ENCODE data around the gene EIF4H. TPM values are rescaled to one million over a fixed set of nuclear protein-coding genes. Genes with fewer than 3 reads are reported as not detected.
"Not testable (repeated sequence)": the region's sequence is repeated elsewhere in the genome, so short reads cannot be mapped to it uniquely, and the experiment has no call there.

The EIF4H gene
- total RNA-seq, 1 donor from 2014 or later, result 236 TPM

GRCh38 chr7:74197449-74198124 lies 23.4 kb downstream of the EIF4H start:
- DNase-seq (ENCODE audit: low spot score), result peak; percentile 74

GRCh38 chr7:74199551-74200355 lies 25.6 kb downstream of the EIF4H start:
- DNase-seq (ENCODE audit: low spot score), result peak; percentile 37

- no peak for DNase-seq (ENCODE audit: low spot score)
Observed at GRCh38 chr7:74202841-74203556, 28.8 kb downstream of the EIF4H start.

- no peak for DNase-seq (ENCODE audit: low spot score)
Observed at GRCh38 chr7:74203956-74204618, 29.9 kb downstream of the EIF4H start.

- DNase-seq (ENCODE audit: low spot score), result not testable (repeated sequence)
Observed at GRCh38 chr7:74206052-74206451, 31.9 kb downstream of the EIF4H start.

- peak; percentile 95 for DNase-seq (ENCODE audit: low spot score)
Observed at GRCh38 chr7:74206589-74207120, 32.5 kb downstream of the EIF4H start.

- DNase-seq (ENCODE audit: low spot score), result no peak
Observed at GRCh38 chr7:74207586-74207985, 33.4 kb downstream of the EIF4H start.

- DNase-seq (ENCODE audit: low spot score), result not testable (repeated sequence)
Observed at GRCh38 chr7:74208241-74208640, 34.1 kb downstream of the EIF4H start.

GRCh38 chr7:74212661-74213060 lies 38.5 kb downstream of the EIF4H start:
- no peak for DNase-seq (ENCODE audit: low spot score)

- DNase-seq (ENCODE audit: low spot score), result no peak
Observed at GRCh38 chr7:74214816-74215630, 40.9 kb downstream of the EIF4H start.

- no peak for DNase-seq (ENCODE audit: low spot score)
Observed at GRCh38 chr7:74215921-74216320, 41.8 kb downstream of the EIF4H start.

GRCh38 chr7:74216361-74216761 lies 42.2 kb downstream of the EIF4H start:
- no peak for DNase-seq (ENCODE audit: low spot score)

GRCh38 chr7:74217455-74218342 lies 43.5 kb downstream of the EIF4H start:
- DNase-seq (ENCODE audit: low spot score), result no peak

- DNase-seq (ENCODE audit: low spot score), result no peak
Observed at GRCh38 chr7:74218343-74218698, 44.2 kb downstream of the EIF4H start.

GRCh38 chr7:74219416-74219815 lies 45.3 kb downstream of the EIF4H start:
- no peak for DNase-seq (ENCODE audit: low spot score)

GRCh38 chr7:74220229-74220628 lies 46.1 kb downstream of the EIF4H start:
- no peak for DNase-seq (ENCODE audit: low spot score)

GRCh38 chr7:74221713-74222112 lies 47.6 kb downstream of the EIF4H start:
- DNase-seq (ENCODE audit: low spot score), result no peak

GRCh38 chr7:74222851-74223710 lies 48.9 kb downstream of the EIF4H start:
- DNase-seq (ENCODE audit: low spot score), result no peak

All from mesenteric fat pad (tissue), 1 donor.